SH-SY5Y (cell line): ENCODE results near the gene ZNRF1.

Source experiments
- GATA2 ChIP-seq: IDR thresholded peaks from 2 replicates; pipeline ENCODE4 v1.6.1; 2011; ENCODE audit warnings: mild to moderate bottlenecking, low read depth, low read length
- GATA3 ChIP-seq: IDR thresholded peaks from 2 replicates; pipeline ENCODE4 v1.6.1; 2011; ENCODE audit warnings: low read depth, mild to moderate bottlenecking, low read length, moderate library complexity

The ZNRF1 gene

GRCh38 chr16:75035410-75035968, 36.7 kb downstream of the ZNRF1 start:
- no peak for TF ChIP-seq GATA2
- no peak for TF ChIP-seq GATA3

- TF ChIP-seq GATA2 = no peak
- TF ChIP-seq GATA3 = no peak
These were observed 39.4 kb downstream of the ZNRF1 start for GRCh38 chr16:75038036-75038858.

GRCh38 chr16:75039941-75040340, 41.1 kb downstream of the ZNRF1 start:
- no peak for TF ChIP-seq GATA2
- TF ChIP-seq GATA3 = no peak

- TF ChIP-seq GATA2 (no peak), GATA3 (no peak)
These were observed 43.8 kb downstream of the ZNRF1 start for GRCh38 chr16:75042426-75043174.

- no peak for TF ChIP-seq GATA2
- TF ChIP-seq GATA3 = no peak
These were observed 44.5 kb downstream of the ZNRF1 start for GRCh38 chr16:75043175-75043895.

- TF ChIP-seq GATA3 (no peak), GATA2 (no peak)
These were observed 46.1 kb downstream of the ZNRF1 start for GRCh38 chr16:75044800-75045361.

GRCh38 chr16:75045424-75045823, 46.6 kb downstream of the ZNRF1 start:
- no peak for TF ChIP-seq GATA2
- no peak for TF ChIP-seq GATA3

GRCh38 chr16:75048054-75048453, 49.2 kb downstream of the ZNRF1 start:
- no peak for TF ChIP-seq GATA2
- no peak for TF ChIP-seq GATA3

- TF ChIP-seq GATA3 = no peak
These were observed 49.7 kb downstream of the ZNRF1 start for GRCh38 chr16:75048530-75048929.

- no peak for TF ChIP-seq GATA3
- TF ChIP-seq GATA2 = no peak
These were observed 53.8 kb downstream of the ZNRF1 start for GRCh38 chr16:75052481-75053202.

- TF ChIP-seq GATA2 = 0 out of 2 replicates have a peak, but pooled peaks have one; percentile 8
- TF ChIP-seq GATA3 = no peak
These were observed 55.1 kb downstream of the ZNRF1 start for GRCh38 chr16:75053791-75054555.

- TF ChIP-seq GATA2 = no peak
- TF ChIP-seq GATA3 = no peak
These were observed 55.7 kb downstream of the ZNRF1 start for GRCh38 chr16:75054556-75054947.
